ENCODE measurements around the gene GJC1.

The GJC1 gene

GRCh38 chr17:44829523-44830358 lies at the start of gene GJC1:
TSS of gene GJC1 (minus strand) at chr17:44830287. CDS start at chr17:44805817, 24,470 bp downstream.
- peak; percentile 68 for ATAC-seq
- TF ChIP-seq ARNTL (CRISPR knock-in tag; IDR thresholded peaks at IDR 0.05; ENCODE audit: borderline replicate concordance, low read depth) (no peak), PPARA (CRISPR knock-in tag; IDR thresholded peaks at IDR 0.05; ENCODE audit: borderline replicate concordance) (no peak)

DNA sequence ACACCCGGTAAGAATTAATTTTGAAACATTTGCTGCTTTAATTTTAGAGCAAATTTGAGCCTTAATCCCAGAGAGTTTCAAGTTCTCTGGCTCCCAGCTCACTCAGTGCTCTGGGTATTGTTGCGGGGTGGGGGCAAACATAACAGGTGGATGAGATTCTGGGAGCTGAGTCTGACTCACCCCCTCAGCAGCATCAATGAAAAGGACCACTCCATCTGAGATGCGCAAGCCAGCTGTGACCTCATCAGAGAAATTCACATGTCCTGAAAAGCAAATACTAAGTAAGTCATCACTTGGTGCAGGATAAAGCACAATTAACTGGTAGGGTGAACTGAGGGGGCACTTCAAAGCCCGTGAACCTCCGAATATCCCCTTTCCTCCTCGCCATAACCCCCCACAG lies 49.3 kb upstream of the GJC1 start:
- no peak for ATAC-seq
- no peak for TF ChIP-seq CSRNP3 (CRISPR knock-in tag; IDR thresholded peaks at IDR 0.05)
- TF ChIP-seq OSR1 (CRISPR knock-in tag; IDR thresholded peaks at IDR 0.05): no peak
- no peak for TF ChIP-seq TOX (CRISPR knock-in tag; IDR thresholded peaks at IDR 0.05; ENCODE audit: borderline replicate concordance)
- no peak for TF ChIP-seq TSHZ2 (CRISPR knock-in tag; IDR thresholded peaks at IDR 0.05)

DNA sequence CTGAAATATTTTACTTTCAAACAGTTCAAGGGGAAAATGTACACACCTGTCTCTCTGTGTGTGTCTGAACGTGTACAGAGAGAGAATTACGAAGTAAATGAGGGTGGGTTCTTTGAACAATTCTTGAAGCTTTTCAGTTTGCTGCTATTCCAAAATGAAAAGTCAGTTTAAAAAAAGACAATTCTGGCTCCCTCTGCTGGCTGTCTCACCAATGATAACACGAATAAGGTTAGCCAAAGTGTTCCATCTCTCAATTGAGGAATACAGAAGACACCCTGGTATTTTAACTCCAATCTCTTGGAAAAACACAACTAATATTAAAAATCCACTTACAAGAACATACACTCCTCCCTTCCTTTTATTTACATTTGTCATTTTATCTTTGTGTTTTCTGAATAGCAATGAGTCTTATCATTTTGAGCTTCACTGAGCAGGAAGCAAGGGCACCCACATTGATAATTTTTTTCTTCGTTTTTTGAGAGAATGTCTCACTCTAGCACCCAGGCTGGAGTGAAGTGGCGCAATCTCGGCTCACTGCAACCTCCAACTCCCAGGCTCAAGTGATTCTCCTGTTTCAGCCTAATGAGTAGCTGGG lies 48.6 kb upstream of the GJC1 start:
- TF ChIP-seq ZC3H10 (CRISPR knock-in tag; IDR thresholded peaks at IDR 0.05): no peak
- no peak for TF ChIP-seq TSHZ2 (CRISPR knock-in tag; IDR thresholded peaks at IDR 0.05)
- no peak for TF ChIP-seq GLIS3 (CRISPR knock-in tag; IDR thresholded peaks at IDR 0.05)
- no peak for TF ChIP-seq OSR1 (CRISPR knock-in tag; IDR thresholded peaks at IDR 0.05)
- TF ChIP-seq, protein P1, sequence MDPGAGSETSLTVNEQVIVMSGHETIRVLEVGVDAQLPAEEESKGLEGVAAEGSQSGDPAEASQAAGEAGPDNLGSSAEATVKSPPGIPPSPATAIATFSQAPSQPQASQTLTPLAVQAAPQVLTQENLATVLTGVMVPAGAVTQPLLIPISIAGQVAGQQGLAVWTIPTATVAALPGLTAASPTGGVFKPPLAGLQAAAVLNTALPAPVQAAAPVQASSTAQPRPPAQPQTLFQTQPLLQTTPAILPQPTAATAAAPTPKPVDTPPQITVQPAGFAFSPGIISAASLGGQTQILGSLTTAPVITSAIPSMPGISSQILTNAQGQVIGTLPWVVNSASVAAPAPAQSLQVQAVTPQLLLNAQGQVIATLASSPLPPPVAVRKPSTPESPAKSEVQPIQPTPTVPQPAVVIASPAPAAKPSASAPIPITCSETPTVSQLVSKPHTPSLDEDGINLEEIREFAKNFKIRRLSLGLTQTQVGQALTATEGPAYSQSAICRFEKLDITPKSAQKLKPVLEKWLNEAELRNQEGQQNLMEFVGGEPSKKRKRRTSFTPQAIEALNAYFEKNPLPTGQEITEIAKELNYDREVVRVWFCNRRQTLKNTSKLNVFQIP (CRISPR knock-in tag; IDR thresholded peaks at IDR 0.05; ENCODE audit: borderline replicate concordance, low read depth): no peak
- TF ChIP-seq TCF4 (CRISPR knock-in tag; IDR thresholded peaks at IDR 0.05; ENCODE audit: borderline replicate concordance): no peak
- TF ChIP-seq ZNF70 (CRISPR knock-in tag; IDR thresholded peaks at IDR 0.05): no peak
- no peak for TF ChIP-seq ARNTL (CRISPR knock-in tag; IDR thresholded peaks at IDR 0.05; ENCODE audit: borderline replicate concordance, low read depth)
- no peak for TF ChIP-seq PPARA (CRISPR knock-in tag; IDR thresholded peaks at IDR 0.05; ENCODE audit: borderline replicate concordance)
- no peak for TF ChIP-seq ISL1 (CRISPR knock-in tag; IDR thresholded peaks at IDR 0.05)
- TF ChIP-seq SNAI2 (CRISPR knock-in tag; IDR thresholded peaks at IDR 0.05): no peak
- TF ChIP-seq CSRNP3 (CRISPR knock-in tag; IDR thresholded peaks at IDR 0.05): no peak
- TF ChIP-seq BACH2 (CRISPR knock-in tag; IDR thresholded peaks at IDR 0.05; ENCODE audit: borderline replicate concordance): no peak
- TF ChIP-seq CSDC2 (CRISPR knock-in tag; IDR thresholded peaks at IDR 0.05): no peak
- TF ChIP-seq RARB (CRISPR knock-in tag; IDR thresholded peaks at IDR 0.05): no peak
- no peak for TF ChIP-seq ESRRG (CRISPR knock-in tag; IDR thresholded peaks at IDR 0.05)
- TF ChIP-seq, protein P2, sequence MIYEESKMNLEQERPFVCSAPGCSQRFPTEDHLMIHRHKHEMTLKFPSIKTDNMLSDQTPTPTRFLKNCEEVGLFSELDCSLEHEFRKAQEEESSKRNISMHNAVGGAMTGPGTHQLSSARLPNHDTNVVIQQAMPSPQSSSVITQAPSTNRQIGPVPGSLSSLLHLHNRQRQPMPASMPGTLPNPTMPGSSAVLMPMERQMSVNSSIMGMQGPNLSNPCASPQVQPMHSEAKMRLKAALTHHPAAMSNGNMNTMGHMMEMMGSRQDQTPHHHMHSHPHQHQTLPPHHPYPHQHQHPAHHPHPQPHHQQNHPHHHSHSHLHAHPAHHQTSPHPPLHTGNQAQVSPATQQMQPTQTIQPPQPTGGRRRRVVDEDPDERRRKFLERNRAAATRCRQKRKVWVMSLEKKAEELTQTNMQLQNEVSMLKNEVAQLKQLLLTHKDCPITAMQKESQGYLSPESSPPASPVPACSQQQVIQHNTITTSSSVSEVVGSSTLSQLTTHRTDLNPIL (CRISPR knock-in tag; IDR thresholded peaks at IDR 0.05; ENCODE audit: low read depth): no peak
- peak; percentile 69 for ATAC-seq

All from SK-N-SH treated with all-trans-retinoic acid at 6 μM for 48 hours (cell line).